SU-DHL-6 (cell line): ENCODE results near the gene DACH1.

Experiments
- EZH2phosphoT487 ChIP-seq: fragments of 200-600 bp; sonication (generic), shearing (Covaris generic); conservative IDR thresholded peaks from 2 replicates; pipeline ENCODE4 v1.6.1; 2018; ENCODE audit warnings: mild to moderate bottlenecking, antibody characterized with exemption, low read length, moderate library complexity, mixed read lengths
- TF ChIP-seq, protein P1 (sequence below): fragments of 200-600 bp; sonication (generic); IDR thresholded peaks from one replicate; pipeline ENCODE4 v1.5.1; 2017; ENCODE audit warnings: antibody characterized with exemption, mild to moderate bottlenecking, low read length, moderate library complexity; ENCODE audit not compliant: insufficient read depth, poor library complexity, severe bottlenecking

DNA sequence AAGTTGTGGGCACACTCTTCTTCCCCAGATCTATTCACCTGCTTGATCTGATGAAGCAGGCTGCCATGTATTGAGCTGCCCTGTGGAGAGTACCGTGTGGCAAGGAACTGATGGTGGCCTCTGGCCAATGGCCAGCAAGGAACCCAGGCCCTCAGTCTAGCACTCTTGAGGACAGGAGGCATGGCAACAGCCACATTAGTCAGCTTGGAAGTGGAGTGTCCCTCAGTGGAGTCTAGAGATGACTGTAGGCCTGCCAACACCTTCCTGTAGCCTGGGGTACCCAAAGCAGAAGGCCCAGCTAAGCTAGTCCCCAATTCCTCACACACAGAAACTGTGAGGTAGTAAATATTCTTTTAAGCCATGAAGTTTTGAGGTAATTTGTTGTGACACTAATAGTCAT is 412.5 kb downstream of the DACH1 start:
- TF ChIP-seq, protein P1, sequence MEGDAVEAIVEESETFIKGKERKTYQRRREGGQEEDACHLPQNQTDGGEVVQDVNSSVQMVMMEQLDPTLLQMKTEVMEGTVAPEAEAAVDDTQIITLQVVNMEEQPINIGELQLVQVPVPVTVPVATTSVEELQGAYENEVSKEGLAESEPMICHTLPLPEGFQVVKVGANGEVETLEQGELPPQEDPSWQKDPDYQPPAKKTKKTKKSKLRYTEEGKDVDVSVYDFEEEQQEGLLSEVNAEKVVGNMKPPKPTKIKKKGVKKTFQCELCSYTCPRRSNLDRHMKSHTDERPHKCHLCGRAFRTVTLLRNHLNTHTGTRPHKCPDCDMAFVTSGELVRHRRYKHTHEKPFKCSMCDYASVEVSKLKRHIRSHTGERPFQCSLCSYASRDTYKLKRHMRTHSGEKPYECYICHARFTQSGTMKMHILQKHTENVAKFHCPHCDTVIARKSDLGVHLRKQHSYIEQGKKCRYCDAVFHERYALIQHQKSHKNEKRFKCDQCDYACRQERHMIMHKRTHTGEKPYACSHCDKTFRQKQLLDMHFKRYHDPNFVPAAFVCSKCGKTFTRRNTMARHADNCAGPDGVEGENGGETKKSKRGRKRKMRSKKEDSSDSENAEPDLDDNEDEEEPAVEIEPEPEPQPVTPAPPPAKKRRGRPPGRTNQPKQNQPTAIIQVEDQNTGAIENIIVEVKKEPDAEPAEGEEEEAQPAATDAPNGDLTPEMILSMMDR, result no peak
- TF ChIP-seq EZH2phosphoT487, result no peak
